Memory B cell (primary cell): ENCODE data around the gene VSX2.

Experiments used
- ATAC-seq: fragments of 150-1000 bp; cut with Tn5 transposase; 2 replicates; pipeline ENCODE4 v1.10.0; 2021; ENCODE audit warnings: low read depth, mild to moderate bottlenecking, moderate library complexity
- DNase-seq, 2 donors: peaks; one replicate each; pipeline ENCODE4 v3.0.0; 2022; ENCODE audit warnings: low spot score in 2 of 2
- H3K27ac Mint-ChIP-seq: one replicate; pipeline ENCODE4 v1.8.0; 2022; ENCODE audit warnings: mild to moderate bottlenecking, moderate library complexity, mixed read lengths
- H3K27me3 Mint-ChIP-seq: one replicate; pipeline ENCODE4 v1.8.0; 2022; ENCODE audit warnings: mixed read lengths
- H3K36me3 Mint-ChIP-seq: one replicate; pipeline ENCODE4 v1.8.0; 2022; ENCODE audit warnings: mild to moderate bottlenecking, mixed read lengths
- H3K4me1 Mint-ChIP-seq: one replicate; pipeline ENCODE4 v1.8.0; 2022; ENCODE audit warnings: mixed read lengths
- H3K4me3 Mint-ChIP-seq: one replicate; pipeline ENCODE4 v1.8.0; 2022; ENCODE audit warnings: mild to moderate bottlenecking, moderate library complexity, mixed read lengths
- H3K9me3 Mint-ChIP-seq: one replicate; pipeline ENCODE4 v1.8.0; 2022; ENCODE audit warnings: mixed read lengths

Gene VSX2

GRCh38 chr14:74238974-74239847, at the start of gene VSX2:
Gene VSX2, plus strand, starts transcription at chr14:74239449. Its CDS starts 113 bp downstream, at chr14:74239562.
- H3K4me3 Mint-ChIP-seq = peak within 1 kb of the TSS; percentile 60
- no peak within 1 kb of the TSS for H3K27ac Mint-ChIP-seq
- peaks cover 38% of the 10 kb centered on the region for H3K27me3 Mint-ChIP-seq
- H3K4me1 Mint-ChIP-seq = peaks cover 7% of the 10 kb centered on the region
- no peak for DNase-seq
- no peaks in the 10 kb centered on the region for H3K36me3 Mint-ChIP-seq
- no peaks in the 10 kb centered on the region for H3K9me3 Mint-ChIP-seq
- ATAC-seq = no peak

GRCh38 chr14:74190927-74191575, 48.2 kb upstream of the VSX2 start:
- Mint-ChIP-seq H3K4me1 (no peaks in the 10 kb centered on the region), H3K27ac (no peak overlapping the region), H3K9me3 (no peaks in the 10 kb centered on the region), H3K36me3 (peaks cover 8% of the 10 kb centered on the region), H3K27me3 (no peaks in the 10 kb centered on the region), H3K4me3 (no peak overlapping the region)
- no peak for DNase-seq
- no peak for ATAC-seq

GRCh38 chr14:74194506-74195274, 44.6 kb upstream of the VSX2 start:
- Mint-ChIP-seq H3K27me3 (no peaks in the 10 kb centered on the region), H3K27ac (no peak overlapping the region), H3K4me1 (no peaks in the 10 kb centered on the region)

GRCh38 chr14:74195623-74196022, 43.6 kb upstream of the VSX2 start:
- ATAC-seq = no peak
- no peaks in the 10 kb centered on the region for H3K9me3 Mint-ChIP-seq

More at GRCh38 chr14:74194506-74195274, 44.6 kb upstream of the VSX2 start:
- Mint-ChIP-seq H3K9me3 (no peaks in the 10 kb centered on the region), H3K36me3 (peaks cover 19% of the 10 kb centered on the region), H3K4me3 (no peak overlapping the region)
- DNase-seq (no peak), ATAC-seq (no peak)

GRCh38 chr14:74198441-74199234, 40.6 kb upstream of the VSX2 start:
- ATAC-seq (no peak), DNase-seq (no peak)
- H3K36me3 Mint-ChIP-seq = peaks cover 29% of the 10 kb centered on the region
- no peaks in the 10 kb centered on the region for H3K4me1 Mint-ChIP-seq
- no peak overlapping the region for H3K27ac Mint-ChIP-seq
- no peak overlapping the region for H3K4me3 Mint-ChIP-seq
- no peaks in the 10 kb centered on the region for H3K27me3 Mint-ChIP-seq
- no peaks in the 10 kb centered on the region for H3K9me3 Mint-ChIP-seq

More at GRCh38 chr14:74195623-74196022, 43.6 kb upstream of the VSX2 start:
- Mint-ChIP-seq H3K27ac (no peak overlapping the region), H3K4me3 (no peak overlapping the region), H3K27me3 (no peaks in the 10 kb centered on the region), H3K4me1 (no peaks in the 10 kb centered on the region), H3K36me3 (peaks cover 22% of the 10 kb centered on the region)
- no peak for DNase-seq

- Mint-ChIP-seq H3K27me3 (peaks cover under 1% of the 10 kb centered on the region), H3K36me3 (peaks cover 28% of the 10 kb centered on the region)
- ATAC-seq = no peak
These were observed 37.1 kb upstream of the VSX2 start for GRCh38 chr14:74202113-74202512.

GRCh38 chr14:74203639-74204038, 35.6 kb upstream of the VSX2 start:
- ATAC-seq = no peak
- no peak for DNase-seq
- Mint-ChIP-seq H3K4me3 (no peak overlapping the region), H3K27ac (no peak overlapping the region), H3K9me3 (no peaks in the 10 kb centered on the region), H3K4me1 (no peaks in the 10 kb centered on the region), H3K36me3 (peaks cover 26% of the 10 kb centered on the region), H3K27me3 (peaks cover 3% of the 10 kb centered on the region)

More at GRCh38 chr14:74202113-74202512, 37.1 kb upstream of the VSX2 start:
- Mint-ChIP-seq H3K4me1 (no peaks in the 10 kb centered on the region), H3K9me3 (no peaks in the 10 kb centered on the region), H3K4me3 (no peak overlapping the region), H3K27ac (no peak overlapping the region)
- no peak for DNase-seq

GRCh38 chr14:74204491-74204890, 34.8 kb upstream of the VSX2 start:
- peaks cover 7% of the 10 kb centered on the region for H3K27me3 Mint-ChIP-seq

GRCh38 chr14:74205882-74206281, 33.4 kb upstream of the VSX2 start:
- ATAC-seq (no peak), DNase-seq (no peak)
- Mint-ChIP-seq H3K9me3 (no peaks in the 10 kb centered on the region), H3K27ac (no peak overlapping the region), H3K4me1 (no peaks in the 10 kb centered on the region), H3K27me3 (peaks cover 8% of the 10 kb centered on the region), H3K36me3 (peaks cover 12% of the 10 kb centered on the region), H3K4me3 (no peak overlapping the region)

More at GRCh38 chr14:74204491-74204890, 34.8 kb upstream of the VSX2 start:
- Mint-ChIP-seq H3K4me1 (no peaks in the 10 kb centered on the region), H3K36me3 (peaks cover 19% of the 10 kb centered on the region), H3K27ac (no peak overlapping the region), H3K9me3 (no peaks in the 10 kb centered on the region), H3K4me3 (no peak overlapping the region)
- DNase-seq = no peak
- ATAC-seq = no peak

GRCh38 chr14:74207943-74208342, 31.3 kb upstream of the VSX2 start:
- H3K36me3 Mint-ChIP-seq = peaks cover 6% of the 10 kb centered on the region
- ATAC-seq = no peak
- no peaks in the 10 kb centered on the region for H3K4me1 Mint-ChIP-seq

GRCh38 chr14:74208642-74209041, 30.6 kb upstream of the VSX2 start:
- H3K27me3 Mint-ChIP-seq = peaks cover 8% of the 10 kb centered on the region
- H3K4me3 Mint-ChIP-seq = no peak overlapping the region
- no peaks in the 10 kb centered on the region for H3K9me3 Mint-ChIP-seq
- DNase-seq (no peak), ATAC-seq (no peak)
- H3K4me1 Mint-ChIP-seq = no peaks in the 10 kb centered on the region
- H3K27ac Mint-ChIP-seq = no peak overlapping the region
- H3K36me3 Mint-ChIP-seq = no peaks in the 10 kb centered on the region

More at GRCh38 chr14:74207943-74208342, 31.3 kb upstream of the VSX2 start:
- Mint-ChIP-seq H3K9me3 (no peaks in the 10 kb centered on the region), H3K4me3 (no peak overlapping the region), H3K27ac (no peak overlapping the region), H3K27me3 (peaks cover 8% of the 10 kb centered on the region)
- DNase-seq = no peak

- Mint-ChIP-seq H3K36me3 (no peaks in the 10 kb centered on the region), H3K27me3 (peaks cover 8% of the 10 kb centered on the region), H3K4me1 (no peaks in the 10 kb centered on the region), H3K27ac (no peak overlapping the region), H3K9me3 (no peaks in the 10 kb centered on the region), H3K4me3 (no peak overlapping the region)
- ATAC-seq (no peak), DNase-seq (no peak)
These were observed 27.2 kb upstream of the VSX2 start for GRCh38 chr14:74211945-74212580.
